ENCODE results near the gene CEP162.
"Not testable (repeated sequence)": the region's sequence is repeated elsewhere in the genome, so short reads cannot be mapped to it uniquely, and the experiment has no call there.

Gene CEP162

DNA sequence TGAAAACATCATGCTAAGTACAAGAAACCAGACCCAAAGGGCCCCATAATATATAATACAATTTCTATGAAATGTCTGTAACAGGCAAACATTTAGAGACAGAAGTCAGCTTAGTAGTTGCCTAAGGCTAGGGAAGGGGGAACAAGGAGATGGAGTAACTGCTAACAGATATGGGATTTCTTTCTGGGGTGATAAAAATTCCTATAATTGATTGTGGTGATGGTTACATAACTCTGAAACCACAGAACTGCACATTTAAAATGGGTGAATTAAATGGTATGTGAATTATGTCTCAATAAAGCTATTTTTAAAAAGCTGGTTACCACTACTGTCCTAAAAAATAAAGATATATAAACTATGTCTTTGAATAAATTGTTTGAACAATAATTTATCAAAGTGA, 3.2 kb downstream of the CEP162 start:
- DNase-seq (ENCODE audit: low read depth, low spot score): no peak

DNA sequence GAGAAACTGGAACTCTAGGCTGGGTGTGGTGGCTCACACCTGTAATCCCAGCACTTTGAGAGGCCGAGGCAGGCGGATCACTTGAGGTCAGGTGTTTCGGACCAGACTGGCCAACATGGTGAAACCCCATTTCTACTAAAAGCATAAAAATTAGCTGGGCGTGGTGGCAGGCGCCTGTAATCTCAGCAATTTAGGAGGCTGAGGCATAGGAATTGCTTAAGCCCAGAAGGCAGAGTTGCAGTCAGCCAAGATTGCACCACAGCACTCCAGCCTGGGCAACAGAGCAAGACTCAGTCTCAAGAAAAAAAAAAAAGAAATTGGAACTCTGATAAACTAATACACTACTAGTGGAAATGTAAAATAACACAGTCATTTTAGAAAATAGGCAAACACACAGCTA, 3.8 kb downstream of the CEP162 start:
- DNase-seq (ENCODE audit: low read depth, low spot score): not testable (repeated sequence)

DNA sequence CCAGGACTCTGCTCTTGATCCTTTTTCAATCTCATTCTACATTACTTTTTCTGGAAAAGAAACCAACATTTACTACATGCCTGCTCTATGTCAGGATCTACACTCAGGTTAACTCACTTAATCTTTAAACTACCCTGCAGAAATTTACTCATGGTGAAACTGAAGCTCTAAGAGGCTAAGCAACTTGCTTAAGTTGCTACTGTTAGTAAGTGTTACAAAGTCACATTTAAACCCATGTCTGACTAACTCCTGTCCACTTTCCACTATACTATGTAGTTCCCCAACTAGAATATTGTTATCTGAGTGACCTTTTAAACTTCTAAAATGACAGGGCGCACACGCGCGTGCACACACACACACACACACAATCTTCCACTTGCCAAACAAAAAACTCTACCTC, 5.0 kb downstream of the CEP162 start:
- DNase-seq (ENCODE audit: low read depth, low spot score): no peak

DNA sequence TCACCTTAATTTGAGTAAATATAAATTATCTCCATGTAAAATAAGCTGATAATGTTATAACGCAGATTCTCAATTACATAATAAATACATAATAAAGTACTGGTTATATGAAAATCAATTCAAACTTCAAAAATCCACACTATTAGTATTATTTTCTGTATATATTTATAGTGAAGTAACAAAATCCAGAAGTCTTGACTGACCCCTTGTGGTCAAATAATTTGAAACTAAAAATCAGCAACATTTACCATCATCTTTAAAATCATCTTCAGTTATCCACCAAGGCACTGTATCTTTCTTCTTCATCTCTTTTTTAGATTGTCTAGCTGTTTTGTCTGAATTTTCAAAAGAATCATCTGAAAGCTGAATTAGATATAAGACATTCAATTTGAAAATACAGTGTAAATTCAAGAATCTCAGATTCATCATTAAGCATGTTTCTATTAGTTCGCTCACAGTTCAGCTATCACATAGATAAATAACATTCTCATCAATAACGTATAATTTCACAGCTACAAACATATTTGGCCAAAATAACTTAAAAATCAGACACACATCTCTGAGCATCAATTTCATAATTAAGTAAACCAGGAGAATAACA, 6.5 kb downstream of the CEP162 start:
- DNase-seq (ENCODE audit: low read depth, low spot score): no peak

DNA sequence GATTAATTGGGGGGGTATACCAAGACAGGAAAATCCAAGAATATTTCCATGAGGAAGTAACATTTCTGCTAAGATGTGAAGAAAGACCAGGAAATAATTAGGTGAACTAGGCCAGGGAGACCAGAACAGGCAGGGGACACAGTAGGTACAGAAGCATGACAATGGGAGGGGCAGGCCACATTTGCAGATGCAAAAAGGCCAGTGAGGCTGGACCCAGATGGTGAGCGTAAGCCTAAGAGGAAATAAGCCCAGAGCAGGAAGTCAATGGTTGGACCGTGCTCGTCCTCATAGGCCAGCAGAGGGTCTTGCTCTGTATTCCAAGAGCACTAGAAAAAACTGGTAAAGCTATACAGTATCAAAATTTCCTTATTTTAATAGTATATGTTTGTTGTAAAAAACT, 9.4 kb downstream of the CEP162 start:
- peak; percentile 11 for DNase-seq (ENCODE audit: low read depth, low spot score)

DNA sequence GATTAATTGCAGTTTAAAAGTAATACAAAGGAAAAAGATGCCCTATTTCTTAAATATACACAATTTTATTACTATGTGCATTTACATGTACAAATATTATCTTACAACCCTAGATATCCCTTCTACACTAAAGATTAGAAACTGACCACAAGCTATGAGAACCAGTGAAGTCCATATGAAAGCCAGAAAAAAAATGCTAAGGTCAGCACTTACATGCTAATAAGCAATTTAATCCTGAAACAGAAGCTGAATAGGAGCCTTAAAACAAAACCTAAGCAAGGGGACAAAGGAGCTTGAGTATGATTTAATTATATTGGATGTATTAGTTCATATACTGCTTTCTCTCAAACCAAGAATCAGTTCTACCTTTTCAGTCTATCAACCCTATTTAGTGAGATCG, 14.2 kb downstream of the CEP162 start:
- DNase-seq (ENCODE audit: low read depth, low spot score): no peak

DNA sequence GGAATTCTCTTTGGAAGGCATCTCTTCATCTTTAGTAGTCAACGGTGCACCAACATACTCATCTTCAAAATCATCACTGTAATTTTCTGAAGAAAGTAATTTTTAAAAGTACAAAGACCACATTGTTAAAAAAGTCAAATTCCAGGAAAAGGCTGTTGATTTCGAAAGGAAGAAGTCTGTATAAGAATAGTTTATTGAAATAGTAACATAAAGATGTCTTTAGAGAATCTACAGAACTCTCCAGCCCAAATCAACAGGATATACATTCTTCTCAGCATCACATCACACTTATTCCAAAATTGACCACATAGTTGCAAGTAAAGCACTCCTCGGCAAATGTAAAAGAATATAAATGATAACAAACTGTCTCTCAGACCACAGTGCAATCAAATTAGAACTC, 23.4 kb downstream of the CEP162 start:
- DNase-seq (ENCODE audit: low read depth, low spot score): no peak

DNA sequence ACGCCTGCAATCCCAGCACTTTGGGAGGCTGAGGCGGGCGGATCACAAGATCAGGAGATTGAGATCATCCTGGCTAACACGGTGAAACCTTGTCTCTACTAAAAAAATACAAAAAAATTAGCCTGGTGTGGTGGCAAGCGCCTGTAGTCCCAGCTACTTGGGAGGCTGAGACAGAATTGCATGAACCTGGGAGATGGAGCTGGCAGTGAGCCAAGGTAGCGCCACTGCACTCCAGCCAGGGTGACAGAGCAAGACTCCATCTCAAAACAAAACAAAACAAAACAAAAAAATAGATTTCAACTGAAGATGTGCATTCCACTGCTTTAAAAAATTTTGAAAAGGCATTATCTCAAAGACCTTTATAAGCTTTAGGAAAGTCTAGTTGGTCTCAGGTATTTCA, 27.5 kb downstream of the CEP162 start:
- not testable (repeated sequence) for DNase-seq (ENCODE audit: low read depth, low spot score)

DNA sequence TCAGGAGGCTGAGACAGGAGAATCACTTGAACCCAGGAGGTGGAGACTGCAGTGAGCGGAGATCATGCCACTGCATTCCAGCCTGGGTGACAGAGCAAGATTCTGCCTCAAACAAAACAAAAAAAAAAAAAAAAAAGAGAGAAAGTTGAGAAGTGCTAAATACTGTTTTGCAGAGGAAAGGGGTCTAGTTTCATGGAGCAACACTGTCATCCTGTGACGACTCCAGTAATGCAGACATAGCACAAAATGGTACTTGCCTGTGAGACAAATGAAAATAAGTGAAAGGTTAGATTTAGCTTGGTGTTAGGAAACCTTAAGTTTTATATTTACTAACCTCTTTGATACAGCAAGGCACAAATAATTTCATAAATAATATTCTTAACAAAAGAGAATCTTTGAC, 29.7 kb downstream of the CEP162 start:
- no peak for DNase-seq (ENCODE audit: low read depth, low spot score)

DNA sequence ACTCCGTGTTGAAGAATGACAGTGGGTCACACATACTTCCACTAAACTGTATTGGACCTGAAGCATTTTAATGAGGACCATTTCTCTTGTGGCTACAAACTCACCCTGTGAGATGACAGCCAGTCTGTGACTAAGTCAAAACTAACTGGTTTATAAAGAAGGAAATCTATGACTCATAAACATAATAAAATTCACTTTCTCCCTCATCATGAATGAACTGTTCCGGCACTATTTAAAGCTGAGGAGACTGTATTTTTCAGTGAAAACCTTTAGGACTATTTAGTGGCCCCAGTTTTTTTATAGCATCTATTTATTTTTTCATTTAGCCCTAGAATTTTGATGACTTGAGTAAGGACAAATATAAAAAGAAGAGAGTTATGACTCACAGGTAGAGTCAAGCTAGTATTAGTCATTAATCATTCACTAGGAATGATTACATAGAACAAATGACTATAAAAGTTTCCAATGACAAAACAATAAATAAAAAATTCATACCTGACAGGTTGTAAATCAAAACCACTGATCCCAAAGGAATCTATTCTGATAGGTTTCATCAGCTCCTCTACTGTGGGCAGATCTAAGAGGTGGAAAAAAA, 34.2 kb downstream of the CEP162 start:
- DNase-seq (ENCODE audit: low read depth, low spot score): no peak

DNA sequence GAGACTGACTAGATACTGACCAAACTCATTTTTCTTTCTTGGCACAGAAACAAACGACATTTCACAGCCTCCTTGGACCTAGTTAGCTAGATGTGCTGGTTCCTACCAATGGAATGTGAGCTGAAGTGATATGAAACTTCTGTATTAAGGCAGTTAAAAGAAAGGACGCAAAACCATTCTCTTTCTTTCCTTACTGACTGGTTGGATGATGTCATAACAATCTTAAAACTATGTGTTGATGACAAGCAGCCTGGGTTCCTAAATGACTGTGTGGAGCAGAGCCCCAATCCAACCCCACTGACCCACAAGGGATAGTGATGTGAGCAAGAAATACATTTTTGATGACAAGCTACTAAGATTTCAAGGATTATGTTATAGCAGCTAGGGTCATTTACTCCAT, 35.6 kb downstream of the CEP162 start:
- DNase-seq (ENCODE audit: low read depth, low spot score): no peak

DNA sequence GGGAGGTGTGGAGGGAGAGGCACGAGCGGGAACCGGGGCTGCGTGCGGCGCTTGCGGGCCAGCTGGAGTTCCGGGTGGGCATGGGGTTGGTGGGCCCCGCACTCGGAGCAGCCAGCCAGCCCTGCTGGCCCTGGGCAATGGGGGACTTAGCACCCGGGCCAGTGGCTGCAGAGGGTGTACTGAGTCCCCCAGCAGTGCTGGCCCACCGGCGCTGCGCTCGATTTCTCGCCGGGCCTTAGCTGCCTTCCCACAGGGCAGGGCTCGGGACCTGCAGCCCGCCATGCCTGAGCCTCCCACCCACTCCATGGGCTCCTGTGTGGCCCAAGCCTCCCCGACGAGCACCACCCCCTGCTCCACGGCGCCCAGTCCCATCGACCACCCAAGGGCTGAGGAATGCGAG, 38.1 kb downstream of the CEP162 start:
- not testable (repeated sequence) for DNase-seq (ENCODE audit: low read depth, low spot score)

DNA sequence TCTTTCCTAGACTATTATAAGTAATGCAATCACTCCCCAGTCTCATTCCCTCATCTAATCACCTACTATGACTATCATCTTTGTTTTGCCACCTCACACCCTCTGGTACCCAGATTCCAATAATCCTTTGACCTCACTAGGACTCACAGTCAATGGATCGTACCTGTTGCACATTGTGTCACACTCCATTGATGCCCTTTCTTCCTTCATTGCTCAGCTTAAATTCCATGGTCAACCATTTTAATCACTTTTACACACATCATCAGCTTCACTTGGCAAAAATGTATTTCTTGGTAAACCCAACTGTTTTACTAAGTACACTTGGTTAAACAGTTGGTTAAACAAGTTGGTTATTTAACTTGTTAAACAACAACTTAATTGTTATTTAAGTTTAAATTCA, 44.0 kb downstream of the CEP162 start:
- DNase-seq (ENCODE audit: low read depth, low spot score): no peak

DNA sequence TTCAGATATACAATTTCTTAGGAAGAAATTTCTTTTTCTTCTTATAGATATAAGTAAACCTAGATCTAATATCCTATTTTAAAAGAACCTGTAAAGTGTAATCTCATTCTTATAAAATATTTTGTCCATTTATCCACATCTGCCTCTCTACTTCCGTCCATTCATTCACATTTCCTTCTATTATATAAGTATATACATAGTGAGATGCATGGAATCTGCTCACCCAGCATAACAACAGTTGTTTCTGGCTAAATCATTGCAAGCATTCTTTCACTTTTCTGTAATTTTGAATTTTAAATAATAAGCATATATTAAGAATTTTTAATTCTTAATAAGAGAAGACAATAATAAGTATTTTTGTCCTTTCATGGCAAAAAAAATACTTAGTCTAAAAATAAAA, 45.4 kb downstream of the CEP162 start:
- DNase-seq (ENCODE audit: low read depth, low spot score): no peak

DNA sequence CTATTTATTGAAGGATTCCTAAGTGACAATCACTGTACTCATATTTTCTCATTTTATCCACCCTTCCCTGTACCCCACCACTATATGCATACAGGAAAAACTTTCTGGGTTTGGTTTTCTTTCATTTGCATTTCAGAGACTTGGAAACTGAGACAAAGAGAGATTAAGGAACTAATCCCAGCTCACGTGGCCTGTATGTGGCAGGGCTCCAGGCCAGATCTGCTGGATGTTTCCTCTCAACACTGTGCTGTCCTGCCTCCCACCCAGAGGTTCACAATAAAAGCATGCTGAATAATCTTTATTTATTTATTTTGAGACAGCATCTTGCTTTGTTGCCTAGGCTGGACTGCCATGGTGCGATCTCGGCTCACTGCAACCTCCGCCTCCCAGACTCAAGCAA, 50.2 kb downstream of the CEP162 start:
- DNase-seq (ENCODE audit: low read depth, low spot score): no peak

DNA sequence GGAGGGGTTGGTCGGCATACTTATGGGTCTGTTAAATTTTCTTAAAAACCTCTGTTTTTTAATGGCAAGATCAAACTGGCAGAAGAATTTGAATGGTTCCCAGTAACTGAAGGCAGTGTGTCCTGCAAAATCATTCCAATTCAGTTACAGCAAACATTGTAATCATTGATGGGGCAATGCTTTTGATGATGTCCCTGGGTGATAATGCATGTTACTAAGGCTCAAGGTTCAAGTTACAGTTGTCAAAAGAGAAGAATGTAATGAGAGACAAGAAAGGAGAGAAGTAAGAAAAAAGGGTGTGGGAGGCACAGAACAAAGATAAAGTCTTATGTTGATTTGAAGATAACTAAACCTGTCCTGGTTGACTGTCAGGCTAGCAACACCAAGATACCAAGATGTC, 54.9 kb downstream of the CEP162 start:
- no peak for DNase-seq (ENCODE audit: low read depth, low spot score)

DNA sequence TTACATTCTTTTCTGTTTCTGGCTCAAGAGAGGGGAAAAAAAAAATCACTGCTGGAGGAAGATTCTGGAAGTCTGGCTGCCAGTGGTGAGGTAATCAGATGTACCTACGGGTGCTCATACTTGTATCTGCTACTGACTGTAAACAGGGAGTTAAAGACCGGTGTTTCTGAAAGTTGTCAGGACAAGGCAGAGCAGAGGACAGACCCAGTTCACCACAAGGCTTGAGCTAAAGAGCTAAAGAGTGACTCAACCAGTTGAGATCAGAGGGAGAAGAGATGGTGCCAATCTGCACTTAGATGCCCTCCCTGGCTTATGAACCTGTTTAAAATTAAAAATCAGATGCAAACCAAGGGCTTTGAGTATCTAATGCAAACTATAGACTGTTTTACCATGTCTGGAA, 55.4 kb downstream of the CEP162 start:
- no peak for DNase-seq (ENCODE audit: low read depth, low spot score)

DNA sequence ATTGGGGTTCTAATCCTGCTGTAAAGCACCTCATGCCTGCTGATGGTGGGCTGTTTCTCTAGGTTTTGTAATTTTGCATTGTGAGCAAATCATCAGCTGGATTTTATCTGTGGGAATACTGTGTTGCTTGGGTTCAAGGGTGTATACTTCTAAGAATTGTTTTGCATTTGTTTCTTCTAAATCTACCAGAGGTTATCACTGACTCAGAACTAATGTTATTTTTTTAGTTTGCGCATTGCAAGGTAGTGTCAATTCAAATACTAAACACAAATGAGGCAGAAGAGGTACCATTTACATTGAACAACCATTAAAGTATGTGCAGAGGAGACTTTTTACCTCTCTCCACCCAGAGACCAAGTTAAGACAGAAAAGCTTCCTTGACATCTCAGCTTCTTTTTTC, 60.0 kb downstream of the CEP162 start:
- no peak for DNase-seq (ENCODE audit: low read depth, low spot score)

DNA sequence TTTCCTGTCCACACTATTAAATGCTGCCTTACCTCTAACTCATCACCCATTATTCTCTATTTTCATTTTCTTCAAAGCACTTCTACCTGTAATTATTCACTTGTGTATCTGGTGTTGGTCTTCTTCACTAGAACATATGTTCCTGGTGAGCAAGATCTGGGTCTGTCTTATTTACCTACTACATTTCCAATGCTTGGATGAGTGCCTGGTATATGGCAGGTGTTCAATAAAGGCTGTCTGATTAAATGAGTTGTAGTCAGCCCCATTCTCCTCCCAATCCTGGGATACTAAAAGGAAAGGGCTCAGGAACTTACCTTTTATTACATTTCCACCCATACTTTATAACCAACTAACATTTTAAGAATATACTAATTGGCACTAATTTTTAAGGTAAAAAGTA, 61.0 kb downstream of the CEP162 start:
- no peak for DNase-seq (ENCODE audit: low read depth, low spot score)

DNA sequence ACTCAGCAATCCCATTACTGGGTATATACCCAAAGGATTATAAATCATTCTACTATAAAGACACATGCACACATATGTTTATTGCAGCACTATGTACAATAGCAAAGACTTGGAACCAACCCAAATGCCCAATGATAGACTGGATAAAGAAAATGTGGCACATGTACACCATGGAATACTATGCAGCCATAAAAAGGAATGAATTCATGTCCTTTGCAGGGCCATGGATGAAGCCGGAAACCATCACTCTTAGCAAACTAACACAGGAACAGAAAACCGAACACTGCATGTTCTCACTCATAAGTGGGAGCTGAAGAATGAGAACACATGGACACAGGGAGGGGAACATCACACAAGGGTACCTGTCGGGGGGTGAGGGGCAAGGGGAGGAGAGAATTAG, 63.1 kb downstream of the CEP162 start:
- DNase-seq (ENCODE audit: low read depth, low spot score): not testable (repeated sequence)

DNA sequence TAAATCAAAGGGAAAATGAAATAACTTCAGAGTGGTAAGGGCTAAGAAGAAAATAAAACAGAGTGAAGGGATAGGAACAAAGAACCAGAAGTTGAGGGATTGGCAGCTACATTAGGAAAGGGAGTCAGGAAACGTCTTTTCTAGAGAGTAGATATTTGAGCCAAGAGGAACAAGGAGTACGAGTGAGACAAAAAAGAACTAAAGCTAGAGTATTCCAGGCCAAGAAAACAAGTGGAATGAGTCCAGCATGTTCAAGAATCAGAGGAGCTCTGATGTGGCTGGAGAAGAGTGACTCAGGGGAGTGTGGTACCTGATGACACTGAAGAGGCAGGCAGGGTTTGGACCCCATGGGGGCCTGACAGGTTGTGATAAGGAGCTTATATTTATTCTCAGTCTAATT, 66.3 kb downstream of the CEP162 start:
- no peak for DNase-seq (ENCODE audit: low read depth, low spot score)

DNA sequence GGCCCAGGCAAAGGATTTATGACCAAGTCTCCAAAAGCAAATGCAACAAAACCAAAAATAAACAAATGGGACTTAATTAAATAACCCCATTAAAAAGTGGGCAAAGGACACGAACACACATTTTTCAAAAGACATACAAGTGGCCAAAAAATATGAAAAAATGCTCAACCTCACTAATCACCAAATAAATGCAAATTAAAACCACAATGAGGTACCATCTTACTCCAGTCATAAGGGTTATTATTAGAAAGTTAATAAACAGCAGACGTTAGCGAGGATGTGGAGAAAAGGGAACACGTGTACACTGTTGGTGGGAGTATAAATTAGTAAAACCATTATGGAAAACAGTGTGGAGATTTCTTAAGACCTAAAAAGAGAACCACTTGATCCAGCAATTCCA, 71.1 kb downstream of the CEP162 start:
- DNase-seq (ENCODE audit: low read depth, low spot score): no peak

DNA sequence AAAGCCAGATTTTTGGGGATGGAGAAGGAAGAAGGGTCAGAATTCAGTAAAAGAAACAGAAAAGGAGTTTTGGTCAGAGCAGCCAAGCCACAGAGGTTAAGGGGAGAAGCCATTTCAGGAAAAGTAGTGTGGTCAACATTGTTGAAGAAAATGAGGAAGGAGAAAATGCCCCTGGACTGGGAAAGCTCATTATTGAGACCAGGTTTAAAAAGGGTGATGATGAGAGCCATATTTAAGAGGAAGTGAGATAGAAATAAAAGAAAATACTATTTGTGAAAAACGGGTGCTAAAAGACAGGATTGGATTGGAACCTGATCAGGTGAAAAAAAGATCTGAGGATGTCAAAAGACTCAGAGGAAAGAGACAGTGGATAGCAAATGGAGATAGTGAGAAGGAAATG, 75.8 kb downstream of the CEP162 start:
- DNase-seq (ENCODE audit: low read depth, low spot score): no peak

DNA sequence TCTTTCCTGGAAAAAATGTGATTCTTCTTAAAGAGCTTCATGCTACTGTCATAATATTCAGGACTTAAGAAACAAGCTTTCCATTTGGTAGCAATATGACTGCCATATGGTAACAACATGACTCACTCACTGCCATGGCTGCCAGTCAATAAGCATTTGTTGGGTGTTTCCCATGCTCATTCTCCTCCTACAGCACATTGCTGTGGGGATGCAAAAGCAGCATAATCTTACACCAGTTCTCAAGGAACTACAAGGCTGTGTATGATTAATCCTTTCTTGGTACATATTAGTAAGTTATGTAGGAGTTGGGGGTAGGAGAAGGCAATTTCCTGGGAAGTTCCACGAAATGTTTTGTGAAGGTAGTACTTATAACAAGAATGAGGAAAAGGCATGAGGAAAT, 76.7 kb downstream of the CEP162 start:
- DNase-seq (ENCODE audit: low read depth, low spot score): no peak
